Adrenal gland (tissue), 12 donors: ENCODE data around the gene CELSR2. TPM values are rescaled to one million over a fixed set of nuclear protein-coding genes. Genes with fewer than 3 reads are reported as not detected.

Experiments used
- DNase-seq, 7 donors: peaks; one replicate each; pipeline ENCODE4 v3.0.0-alpha.2; 2019 to 2020
- H3K27ac ChIP-seq, 5 donors: fragments of 200-600 bp; sonication (generic) in 4 of 5; 1 replicate in 3 of 5; 2 replicates in 2 of 5; pipeline versions ENCODE4 v1.5.1 to v1.8.0; 2016 to 2020; ENCODE audit warnings: mild to moderate bottlenecking in 1 of 5
- H3K27me3 ChIP-seq: fragments of 200-600 bp; 2 replicates; pipeline ENCODE4 v1.8.0; 2021
- H3K36me3 ChIP-seq, 2 donors: fragments of 200-600 bp; replicated peaks in 1 of 2; 1 replicate in 1 of 2; 2 replicates in 1 of 2; pipeline versions ENCODE4 v1.5.1 to v1.8.0; 2018 to 2022
- H3K4me1 ChIP-seq, 2 donors: fragments of 200-600 bp; replicated peaks in 1 of 2; 1 replicate in 1 of 2; 2 replicates in 1 of 2; pipeline versions ENCODE4 v1.5.1 to v1.8.0; 2018 to 2021
- H3K4me3 ChIP-seq, 4 donors: fragments of 200-600 bp; sonication (generic) in 3 of 4; one replicate each; pipeline ENCODE4 v1.5.1; 2016 to 2018
- H3K9me3 ChIP-seq, 3 donors: fragments of 200-600 bp; sonication (generic) in 1 of 3; replicated peaks in 1 of 3; 1 replicate in 2 of 3; 2 replicates in 1 of 3; pipeline versions ENCODE4 v1.5.1 to v1.8.0; 2016 to 2021
- POLR2A ChIP-seq, 2 donors: fragments of 450-650 bp; IDR thresholded peaks; one replicate each; pipeline ENCODE4 v1.6.1; 2017; ENCODE audit warnings: antibody characterized with exemption in 2 of 2, mild to moderate bottlenecking in 2 of 2, moderate library complexity in 1 of 2
- WGBS, 4 donors: extraction: QIAGEN DNeasy Blood & Tissue Kit in 2 of 4; methylation state at CpG; one replicate each; pipeline versions ENCODE4 v1.1.5 to v1.1.7; 2013 to 2017; 5-methylcytosine and 5-hydroxymethylcytosine counted together
- intact Hi-C, 2 donors: fragments of 100-400 bp; cut with DNase I; formaldehyde crosslinking; loops; one replicate each; pipeline versions ENCODE4 v1.14.1 to v1.15.0; 2022 to 2023
- polyA plus RNA-seq, 3 donors: library from polyadenylated mRNA; stranded (reverse); fragments of 200-250 nt in 2 of 3; fragments of 350-450 nt in 1 of 3; fragmentation: Illumina TruSeq in 1 of 3; extraction: RNeasy Lipid Tissue Mini Kit (QIAGEN cat#74804) in 1 of 3; gene quantifications; one replicate each; pipeline ENCODE4 v1.2.3, GENCODE V29; 2013 to 2014
- total RNA-seq, 9 donors: library from RNA; depleted of rRNA in 4 of 9; stranded (reverse); fragments of >200 nt in 4 of 9; fragments of 120-200 nt in 1 of 9; fragmentation: NEBNext Ultra II Directional in 1 of 9; extraction: Animal tissue kit (Norgen Biotek cat#: 25700) in 1 of 9; gene quantifications; one replicate each; pipeline versions ENCODE4 v1.1.0 to v1.2.4, GENCODE V29; 2013 to 2023
- TF ChIP-seq, protein P1 (sequence below), 6 experiments: fragments of 450-650 bp in 4 of 6; fragments of 200-600 bp in 2 of 6; sonication (generic) in 1 of 6; IDR thresholded peaks; 1 replicate in 5 of 6; 2 replicates in 1 of 6; pipeline versions ENCODE4 v1.5.1 to v1.8.0; 2016 to 2021; ENCODE audit warnings: antibody characterized with exemption in 6 of 6, mild to moderate bottlenecking in 2 of 6, moderate library complexity in 1 of 6
- donor health status: healthy with polysubstance abuse.
- donor health status: Bipolar disorder and iron deficiency.
- donor health status: DM: yes; HTN: yes; CAD: no.
- donor health status: DM: no; HTN: no; CAD: no.
- donor health status: DM: no; HTN: no; CAD: no.
- donor health status: DM: yes; HTN: yes; CAD: no.

Gene CELSR2
- total and polyA plus RNA-seq, 12 donors, result 0.89 to 9.1 (median 5.1) TPM

- intact Hi-C loops, result no loop called here
- H3K36me3 ChIP-seq, result peaks cover 0 to 50% of the 10 kb centered on the region in 2 donors
- H3K4me1 ChIP-seq, result peaks cover 8 to 16% of the 10 kb centered on the region in 2 donors
- TF ChIP-seq, protein P1, sequence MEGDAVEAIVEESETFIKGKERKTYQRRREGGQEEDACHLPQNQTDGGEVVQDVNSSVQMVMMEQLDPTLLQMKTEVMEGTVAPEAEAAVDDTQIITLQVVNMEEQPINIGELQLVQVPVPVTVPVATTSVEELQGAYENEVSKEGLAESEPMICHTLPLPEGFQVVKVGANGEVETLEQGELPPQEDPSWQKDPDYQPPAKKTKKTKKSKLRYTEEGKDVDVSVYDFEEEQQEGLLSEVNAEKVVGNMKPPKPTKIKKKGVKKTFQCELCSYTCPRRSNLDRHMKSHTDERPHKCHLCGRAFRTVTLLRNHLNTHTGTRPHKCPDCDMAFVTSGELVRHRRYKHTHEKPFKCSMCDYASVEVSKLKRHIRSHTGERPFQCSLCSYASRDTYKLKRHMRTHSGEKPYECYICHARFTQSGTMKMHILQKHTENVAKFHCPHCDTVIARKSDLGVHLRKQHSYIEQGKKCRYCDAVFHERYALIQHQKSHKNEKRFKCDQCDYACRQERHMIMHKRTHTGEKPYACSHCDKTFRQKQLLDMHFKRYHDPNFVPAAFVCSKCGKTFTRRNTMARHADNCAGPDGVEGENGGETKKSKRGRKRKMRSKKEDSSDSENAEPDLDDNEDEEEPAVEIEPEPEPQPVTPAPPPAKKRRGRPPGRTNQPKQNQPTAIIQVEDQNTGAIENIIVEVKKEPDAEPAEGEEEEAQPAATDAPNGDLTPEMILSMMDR (IDR thresholded peaks at IDR 0.05), result no peak
- TF ChIP-seq POLR2A (IDR thresholded peaks at IDR 0.05), result no peak
- 68 to 91% (median 84%) methylated on average over 4 to 5 of the region's 5 CpGs for WGBS, 4 donors
- no peak overlapping the region for H3K27ac ChIP-seq
- DNase-seq, result peak in 1 of 7 donors; percentile 47
- no peak overlapping the region for H3K4me3 ChIP-seq
- no peaks in the 10 kb centered on the region for H3K9me3 ChIP-seq
- H3K27me3 ChIP-seq, result no peaks in the 10 kb centered on the region
These were observed 10.3 kb upstream of the CELSR2 start for GRCh38 chr1:109239047-109239408.

DNA sequence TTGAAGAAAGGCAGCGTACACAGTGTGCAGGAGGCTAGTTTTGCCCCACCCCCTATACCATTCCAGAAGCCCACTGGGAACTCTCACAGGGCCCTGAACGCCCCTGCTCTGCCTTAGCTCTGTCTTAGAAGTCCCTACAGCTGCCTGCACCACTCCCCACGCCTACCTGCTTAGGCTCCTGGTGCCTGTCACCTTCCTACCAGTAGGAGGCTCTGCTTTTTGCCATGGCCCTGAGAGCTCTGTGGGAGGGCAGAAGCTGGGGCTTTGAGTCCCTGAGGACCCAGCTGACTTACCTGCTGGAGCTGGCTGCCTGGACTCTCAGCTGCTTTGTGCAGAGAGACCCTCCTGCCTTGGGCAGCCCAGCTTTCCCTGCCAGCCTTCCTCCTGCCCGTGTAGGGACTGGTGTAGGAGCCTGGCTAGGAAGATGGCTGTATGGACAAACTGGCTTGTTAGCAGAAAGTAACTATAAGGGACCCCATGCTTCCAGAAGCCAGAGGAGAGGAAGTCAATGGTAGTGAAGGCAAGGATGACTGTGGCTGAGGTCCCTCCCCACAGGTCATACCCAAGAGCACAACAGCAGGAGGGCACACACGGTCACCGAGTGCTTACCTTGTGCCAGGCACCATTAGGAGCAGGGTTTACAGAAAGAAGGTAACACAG lies 9.8 kb upstream of the CELSR2 start:
- no peaks in the 10 kb centered on the region for H3K27me3 ChIP-seq
- H3K4me3 ChIP-seq, result no peak overlapping the region
- 67 to 76% (median 68%) methylated on average over 4 to 6 of the region's 6 CpGs for WGBS, 4 donors
- intact Hi-C loops, result no loop called here
- peaks cover 8 to 16% of the 10 kb centered on the region in 2 donors for H3K4me1 ChIP-seq
- H3K36me3 ChIP-seq, result peaks cover 0 to 45% of the 10 kb centered on the region in 2 donors
- H3K9me3 ChIP-seq, result no peaks in the 10 kb centered on the region
- no peak for TF ChIP-seq POLR2A (IDR thresholded peaks at IDR 0.05)
- TF ChIP-seq, protein P1 (IDR thresholded peaks at IDR 0.05), result peak; percentile 22 to 46 (median 34)
- DNase-seq, result peak in 3 of 7 donors; percentile 35 to 58 (median 43)
- H3K27ac ChIP-seq, result peak overlapping the region in 1 of 5 donors; percentile 17

GRCh38 chr1:109240158-109241152 lies 8.9 kb upstream of the CELSR2 start:
- Histone ChIP-seq H3K27ac (peak overlapping the region in 1 of 5 donors; percentile 26), H3K36me3 (peaks cover 0 to 36% of the 10 kb centered on the region in 2 donors), H3K4me1 (peaks cover 8 to 16% of the 10 kb centered on the region in 2 donors), H3K9me3 (no peaks in the 10 kb centered on the region), H3K4me3 (no peak overlapping the region), H3K27me3 (no peaks in the 10 kb centered on the region)
- intact Hi-C loops, result no loop called here
- peak; percentile 51 to 77 (median 65) for DNase-seq
- TF ChIP-seq, protein P1 (IDR thresholded peaks at IDR 0.05), result no peak
- no peak for TF ChIP-seq POLR2A (IDR thresholded peaks at IDR 0.05)
- 20 to 28% (median 26%) methylated on average over 15 to 26 of the region's 26 CpGs for WGBS, 4 donors

- DNase-seq, result peak in 1 of 7 donors; percentile 49
- H3K9me3 ChIP-seq, result no peaks in the 10 kb centered on the region
- peaks cover 8 to 16% of the 10 kb centered on the region in 2 donors for H3K4me1 ChIP-seq
- H3K27me3 ChIP-seq, result no peaks in the 10 kb centered on the region
- TF ChIP-seq, protein P1 (IDR thresholded peaks at IDR 0.05), result no peak
- TF ChIP-seq POLR2A (IDR thresholded peaks at IDR 0.05), result no peak
- WGBS, 4 donors, result 19 to 40% (median 26%) methylated on average over 6 of the region's 6 CpGs
- intact Hi-C loops, result no loop called here
- no peak overlapping the region for H3K27ac ChIP-seq
- H3K36me3 ChIP-seq, result peaks cover 0 to 27% of the 10 kb centered on the region in 2 donors
- no peak overlapping the region for H3K4me3 ChIP-seq
These were observed 8.0 kb upstream of the CELSR2 start for GRCh38 chr1:109241344-109241743.
